ENCODE data around the gene TPST2.

Gene TPST2

GRCh38 chr22:26579331-26579886 is 10.5 kb downstream of the TPST2 start:
- DNase-seq, result no peak

DNA sequence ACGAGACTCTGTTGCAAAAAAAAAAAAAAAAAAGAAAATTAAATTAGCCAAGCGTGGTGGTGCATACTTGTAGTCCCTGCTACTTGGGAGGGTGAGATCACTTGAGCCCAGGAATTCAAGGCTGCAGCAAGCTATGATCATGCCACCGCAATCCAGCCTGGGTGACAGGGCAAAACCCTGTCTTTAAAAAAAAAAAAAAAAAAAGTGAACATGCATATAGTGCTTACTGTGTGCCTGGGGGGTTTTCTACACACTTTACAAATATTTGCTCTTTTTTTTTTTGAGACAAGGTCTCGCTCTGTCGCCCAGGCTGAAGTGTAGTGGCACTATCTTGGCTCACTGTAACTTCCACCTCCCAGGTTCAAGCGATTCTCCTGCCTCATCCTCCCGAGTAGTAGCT is 12.9 kb downstream of the TPST2 start:
- DNase-seq, result no peak

DNA sequence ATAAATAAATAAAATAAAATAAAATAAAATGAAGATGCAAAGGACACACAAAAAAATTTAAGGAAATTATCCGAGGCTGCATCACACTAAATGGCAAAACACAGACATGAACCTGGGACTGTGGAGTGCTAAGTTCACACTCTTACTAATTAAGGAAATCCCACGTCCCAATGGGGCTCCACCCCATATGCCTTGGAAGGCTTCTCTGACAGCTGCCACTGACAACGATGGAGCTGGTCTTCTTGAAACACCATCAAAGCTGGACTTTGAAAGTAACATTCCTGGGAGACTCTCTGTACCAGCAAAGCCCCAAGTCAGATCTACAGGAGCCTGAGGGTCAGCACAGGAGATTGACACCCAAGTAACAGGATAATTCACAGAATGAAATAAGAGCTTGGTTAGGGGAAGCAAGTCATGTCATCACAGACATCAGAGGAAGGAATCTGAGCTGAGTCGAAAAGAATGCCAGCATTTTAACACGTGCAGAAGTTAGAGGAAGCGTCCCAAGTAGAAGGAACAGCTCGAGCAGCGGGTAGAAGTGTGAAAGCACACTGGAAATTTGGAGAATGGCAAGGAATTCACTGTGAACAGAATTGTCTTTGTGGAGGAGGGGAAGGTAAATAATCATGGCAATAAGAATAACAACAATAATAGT is 13.8 kb downstream of the TPST2 start:
- DNase-seq, result no peak

DNA sequence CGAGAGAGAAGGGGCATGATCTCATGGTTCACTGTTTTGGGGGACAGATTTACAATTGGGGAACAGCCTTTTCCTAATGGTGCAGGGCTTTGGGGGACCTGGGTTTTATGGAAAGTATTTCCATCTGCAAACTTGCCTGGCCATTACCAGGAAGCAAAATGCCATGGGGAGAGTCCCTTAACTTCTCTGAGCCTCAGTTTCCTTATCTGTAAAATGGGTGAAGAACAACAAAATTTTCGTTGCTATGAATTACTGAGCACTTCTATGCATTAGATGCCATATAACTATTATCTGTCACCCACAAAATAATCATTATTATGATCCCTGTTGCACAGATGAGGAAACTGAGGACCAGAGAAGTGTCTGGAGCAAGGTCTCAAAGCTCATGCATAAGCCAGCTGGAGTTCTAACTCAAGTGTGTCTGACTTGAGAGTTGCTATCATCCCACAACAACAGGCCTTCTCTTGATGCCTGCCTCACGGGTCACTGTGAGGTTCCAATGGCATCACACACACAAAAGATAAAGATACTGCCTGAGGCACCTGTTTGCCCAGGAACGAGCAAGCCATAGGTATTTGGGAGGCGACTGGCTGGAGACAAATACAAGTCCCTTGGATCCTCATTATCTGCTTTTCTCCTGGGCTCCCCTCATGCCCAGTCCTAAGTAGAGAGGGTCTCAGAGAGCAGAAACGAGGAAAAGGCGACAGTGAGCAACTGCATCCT is 15.8 kb downstream of the TPST2 start:
- no peak for DNase-seq

DNA sequence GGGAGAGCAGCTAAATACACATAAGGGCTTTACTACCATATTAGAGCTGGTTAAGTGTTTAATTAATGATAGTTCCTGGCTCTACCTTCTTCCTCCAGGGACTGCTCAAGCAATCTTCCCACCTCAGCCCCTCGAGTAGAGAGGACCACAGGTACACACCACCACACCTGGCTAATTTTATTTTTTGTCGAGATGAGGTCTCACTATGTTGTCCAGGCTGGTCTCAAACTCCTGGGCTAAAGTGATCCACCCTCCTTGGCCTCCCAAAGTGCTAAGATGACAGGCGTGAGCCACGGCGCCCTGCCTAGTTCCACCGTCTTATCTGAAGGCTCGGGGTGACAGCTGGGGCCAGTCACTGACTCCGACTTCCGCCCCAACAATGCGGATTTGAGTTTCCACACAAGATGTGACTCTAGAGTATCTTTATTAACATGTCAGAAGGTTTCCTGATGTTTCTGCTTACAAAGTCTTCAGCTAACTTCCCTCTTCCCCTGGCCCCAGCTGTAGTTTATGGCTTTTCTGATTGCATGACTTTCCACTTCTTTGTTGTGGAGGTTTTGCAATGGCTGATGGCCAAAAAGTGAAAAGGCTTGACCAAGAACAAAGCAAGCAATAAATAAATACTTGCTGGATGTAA is 16.8 kb downstream of the TPST2 start:
- DNase-seq, result no peak

- DNase-seq, result no peak
Observed at GRCh38 chr22:26570864-26571525, 18.9 kb downstream of the TPST2 start.

- DNase-seq, result no peak
Observed at GRCh38 chr22:26570115-26570514, 19.8 kb downstream of the TPST2 start.

- no peak for DNase-seq
Observed at GRCh38 chr22:26568207-26568706, 21.7 kb downstream of the TPST2 start.

DNA sequence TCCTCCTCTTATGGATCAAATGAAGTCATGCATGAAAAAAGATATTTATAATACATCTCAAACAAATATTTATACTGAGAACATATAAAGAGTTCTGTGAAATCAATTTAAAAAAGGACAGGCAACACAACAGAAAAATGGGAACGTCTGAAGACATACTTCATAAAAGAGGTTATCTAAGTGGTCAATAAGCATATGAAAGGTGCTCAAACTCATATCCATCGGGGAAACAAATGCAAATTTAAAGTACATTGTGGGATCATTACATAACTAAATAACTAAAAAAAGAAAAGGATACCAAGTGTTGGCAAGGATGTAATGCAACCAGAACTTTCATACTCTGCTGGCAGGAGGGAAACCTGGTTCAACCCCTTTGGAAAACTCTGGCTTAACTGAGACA is 22.3 kb downstream of the TPST2 start:
- DNase-seq, result no peak

DNA sequence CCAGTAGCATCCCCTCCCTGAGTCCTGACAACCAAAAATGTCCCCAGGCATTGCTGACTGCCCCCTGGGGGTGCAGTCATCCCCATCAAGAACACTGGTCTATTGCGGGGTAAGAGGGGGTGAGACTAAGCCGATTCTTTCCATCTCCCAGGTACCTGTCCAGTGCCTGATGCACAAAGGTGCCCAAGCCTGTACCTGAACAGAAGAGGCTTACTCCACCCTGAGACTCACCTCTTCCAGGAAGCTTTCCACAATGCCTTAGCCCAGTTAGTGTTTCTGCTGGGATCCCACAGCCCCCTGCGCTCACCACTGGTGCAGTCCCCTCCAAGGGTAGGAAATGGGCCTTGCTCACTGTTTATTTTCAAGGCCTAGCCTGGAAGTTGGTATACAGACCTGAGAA is 22.9 kb downstream of the TPST2 start:
- DNase-seq, result no peak

DNA sequence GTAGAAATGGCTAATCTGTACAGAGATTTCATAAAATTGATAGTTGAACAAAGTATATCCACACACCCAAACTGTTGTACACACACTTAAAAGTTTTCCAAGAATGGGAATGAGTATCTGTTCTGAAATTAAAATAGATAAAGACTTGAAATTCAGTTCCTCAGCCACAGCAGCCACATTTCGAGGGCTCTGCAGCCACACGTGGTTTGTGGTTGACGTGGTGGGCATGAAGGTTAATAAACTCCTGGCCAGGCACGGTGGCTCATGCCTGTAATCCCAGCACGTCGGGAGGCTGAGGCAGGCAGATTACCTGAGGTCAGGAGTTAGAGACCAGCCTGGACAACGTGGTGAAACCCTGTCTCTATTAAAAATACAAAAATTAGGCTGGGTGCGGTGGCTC is 24.0 kb downstream of the TPST2 start:
- DNase-seq, result no peak

- DNase-seq, result no peak
Observed at GRCh38 chr22:26565181-26565580, 24.8 kb downstream of the TPST2 start.

DNA sequence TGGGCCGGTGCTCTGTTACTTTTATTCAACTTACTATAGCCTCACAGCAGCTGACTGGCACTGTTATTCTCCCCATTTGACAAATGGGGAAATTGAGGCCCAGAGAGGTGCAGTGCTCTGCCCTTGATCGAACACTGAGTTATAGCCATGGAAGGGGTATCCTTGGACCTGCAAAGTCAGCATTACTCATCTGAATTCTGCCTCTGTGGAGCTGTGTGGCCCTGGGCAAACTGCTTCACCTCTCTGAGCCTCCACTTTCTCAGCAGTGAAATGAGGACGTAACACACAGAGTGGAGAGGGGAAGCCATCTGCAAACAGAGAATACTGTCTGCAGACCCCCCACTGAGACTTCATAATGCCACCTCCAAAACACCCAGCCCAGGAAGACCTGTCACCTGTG is 25.3 kb downstream of the TPST2 start:
- no peak for DNase-seq

DNA sequence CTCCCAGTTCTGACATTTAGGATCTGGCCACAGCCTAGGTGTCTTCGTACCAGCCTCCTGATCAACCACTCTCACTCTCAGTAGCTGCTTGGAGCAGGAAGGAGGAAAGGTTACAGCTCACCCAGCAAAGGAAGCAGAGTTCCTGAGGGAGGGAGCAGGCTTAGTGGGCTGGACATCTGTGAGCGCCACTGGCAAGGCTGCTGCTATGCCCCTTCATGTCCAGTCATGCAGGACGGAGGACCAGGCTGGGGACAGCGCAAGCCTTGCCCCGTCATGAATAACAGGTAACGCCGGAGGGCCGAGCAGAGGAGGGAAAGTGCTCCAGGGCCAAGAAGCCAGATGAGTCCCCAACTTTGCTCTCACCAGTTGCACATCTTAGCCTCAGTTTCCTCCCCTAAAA is 25.8 kb downstream of the TPST2 start:
- DNase-seq, result no peak

- DNase-seq, result no peak
Observed at GRCh38 chr22:26563022-26563421, 26.9 kb downstream of the TPST2 start.

- DNase-seq, result no peak
Observed at GRCh38 chr22:26561756-26562417, 28.0 kb downstream of the TPST2 start.

DNA sequence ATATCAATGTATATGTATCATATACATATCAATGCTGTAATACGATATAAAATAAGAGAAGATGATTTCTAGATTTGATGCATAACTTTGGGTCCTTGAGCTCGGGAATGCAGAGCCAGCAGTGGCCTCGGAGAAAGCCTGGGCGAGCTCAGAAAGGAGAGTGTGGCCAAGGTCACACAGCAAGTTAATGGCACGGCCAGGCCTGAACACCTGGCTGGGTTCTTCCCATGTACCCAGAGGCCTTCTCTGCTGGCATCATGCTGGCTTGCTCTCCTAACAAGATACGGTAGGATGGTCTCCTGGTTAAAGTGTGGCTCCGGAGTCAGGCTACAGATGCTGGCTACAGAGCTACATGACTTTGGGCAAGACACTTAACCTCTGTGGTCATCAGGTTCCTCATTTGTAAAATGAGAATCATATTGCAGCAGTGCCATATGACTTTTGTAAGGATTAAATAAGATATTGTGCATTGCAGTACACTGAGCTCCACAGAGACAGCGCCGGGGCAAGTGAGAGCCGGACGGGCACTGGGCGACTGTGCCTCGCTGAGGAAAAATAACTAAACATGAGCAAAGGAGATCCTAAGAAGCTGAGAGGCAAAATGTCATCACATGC is 29.9 kb downstream of the TPST2 start:
- DNase-seq, result no peak

DNA sequence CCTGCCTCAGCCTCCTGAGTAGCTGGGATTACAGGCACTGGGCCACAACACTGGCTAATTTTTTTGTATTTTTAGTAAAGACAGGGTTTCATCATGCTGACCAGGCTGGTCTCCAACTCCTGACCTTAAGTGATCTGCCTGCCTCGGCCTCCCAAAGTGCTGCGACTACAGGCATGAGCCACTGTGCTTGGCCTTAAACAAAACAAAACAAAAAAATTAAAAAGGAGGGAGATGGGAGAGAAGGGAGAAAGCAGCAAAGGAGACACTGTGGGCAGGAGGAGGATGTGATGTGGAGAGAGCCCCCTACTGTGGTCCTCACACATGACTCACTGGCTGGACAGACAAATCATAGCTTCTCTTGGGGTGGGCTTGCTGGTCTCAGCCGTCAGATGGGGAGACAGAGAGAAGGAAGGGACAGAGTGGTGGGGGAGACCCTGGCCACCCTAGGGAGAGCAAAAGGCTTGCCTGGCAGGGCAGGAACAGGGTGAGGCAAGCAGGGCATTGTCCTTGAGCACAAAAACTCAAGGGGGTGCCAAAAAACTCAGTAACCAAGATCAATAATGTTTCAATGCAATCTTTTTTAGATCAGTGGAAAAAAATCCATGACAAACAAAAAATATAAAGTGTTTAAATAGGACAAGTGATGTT is 31.6 kb downstream of the TPST2 start:
- DNase-seq, result no peak

DNA sequence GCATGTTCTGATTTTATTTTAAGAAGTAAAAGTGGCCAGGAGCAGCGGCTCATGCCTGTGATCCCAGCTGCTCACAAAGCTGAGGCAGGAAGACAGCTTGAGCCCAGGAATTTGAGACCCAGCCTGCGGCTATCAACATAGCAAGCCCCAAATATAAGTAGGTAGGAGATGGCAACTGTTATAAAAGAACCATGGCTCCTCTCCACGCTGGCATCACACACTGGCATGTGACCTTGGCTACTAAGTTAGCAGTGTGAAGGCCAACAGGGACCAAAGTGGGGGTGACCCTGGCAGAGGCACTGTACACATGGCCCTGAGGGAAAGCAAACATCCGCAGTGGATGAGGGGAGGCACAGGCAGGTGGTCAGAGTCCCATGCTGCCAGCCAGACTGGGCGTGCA is 33.0 kb downstream of the TPST2 start:
- no peak for DNase-seq

DNA sequence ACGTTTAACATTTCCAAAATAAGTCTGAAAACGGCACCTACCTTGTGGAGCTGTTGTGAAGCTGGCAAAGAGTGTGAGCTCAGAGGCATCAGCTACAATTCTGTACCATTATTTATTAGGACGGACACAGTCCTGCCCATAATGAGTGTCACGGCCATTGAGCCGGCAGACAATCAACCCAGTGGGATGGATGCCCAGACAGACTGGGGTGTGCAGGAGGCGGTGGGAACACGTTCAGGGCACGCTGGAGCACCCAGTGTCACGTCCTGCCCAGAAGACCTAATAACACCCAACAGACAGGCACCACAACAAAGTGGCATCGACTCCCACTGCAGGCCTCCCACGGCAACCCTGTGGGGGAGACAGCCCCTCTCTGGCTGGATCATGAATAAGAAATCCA is 34.5 kb downstream of the TPST2 start:
- no peak for DNase-seq

GRCh38 chr22:26554956-26555355 is 35.0 kb downstream of the TPST2 start:
- no peak for DNase-seq
